Neural progenitor cell (in vitro differentiated cells): Measurements from ENCODE around the gene GRPR. TPM values are rescaled to one million over a fixed set of nuclear protein-coding genes. Genes with fewer than 3 reads are reported as not detected.

Source experiments
- DNase-seq: peaks from one replicate; pipeline ENCODE4 v3.0.0-alpha.2; 2016; ENCODE audit warnings: low spot score
- H2AFZ ChIP-seq: fragments of 200-600 bp; sonication (generic); replicated peaks from 2 replicates; pipeline ENCODE4 v1.6.1; 2016; ENCODE audit warnings: antibody characterized with exemption
- H3F3A ChIP-seq: fragments of 200-600 bp; sonication (generic); 2 replicates; pipeline ENCODE4 v1.6.1; 2016; ENCODE audit warnings: antibody characterized with exemption, low read depth
- H3K27ac ChIP-seq: fragments of 200-600 bp; sonication (generic); 2 replicates; pipeline ENCODE4 v1.5.1; 2016; ENCODE audit warnings: mild to moderate bottlenecking
- H3K27me3 ChIP-seq: fragments of 200-600 bp; sonication (generic); 2 replicates; pipeline ENCODE4 v1.6.1; 2016; ENCODE audit warnings: mild to moderate bottlenecking, moderate library complexity
- H3K36me3 ChIP-seq: fragments of 200-600 bp; sonication (generic); 2 replicates; pipeline ENCODE4 v1.5.1; 2016
- H3K4me1 ChIP-seq: fragments of 200-600 bp; sonication (generic); 2 replicates; pipeline ENCODE4 v1.6.1; 2016; ENCODE audit warnings: mixed run types
- H3K4me2 ChIP-seq: fragments of 200-600 bp; sonication (generic); 2 replicates; pipeline ENCODE4 v1.6.1; 2016
- H3K4me3 ChIP-seq: fragments of 200-600 bp; sonication (generic); 2 replicates; pipeline ENCODE4 v1.5.1; 2016
- H3K79me2 ChIP-seq: fragments of 200-600 bp; sonication (generic); 2 replicates; pipeline ENCODE4 v1.6.1; 2016; ENCODE audit warnings: low read depth
- H3K9ac ChIP-seq: fragments of 200-600 bp; sonication (generic); 2 replicates; pipeline ENCODE4 v1.6.1; 2016
- H3K9me3 ChIP-seq: fragments of 200-600 bp; sonication (generic); 2 replicates; pipeline ENCODE4 v1.5.1; 2016; ENCODE audit warnings: low read depth
- H4K20me1 ChIP-seq: fragments of 200-600 bp; sonication (generic); 2 replicates; pipeline ENCODE4 v1.6.1; 2016; ENCODE audit warnings: low read depth
- H3K27ac Mint-ChIP-seq: 3 replicates; pipeline ENCODE4 v1.8.0; 2021; ENCODE audit warnings: mixed read lengths
- H3K27me3 Mint-ChIP-seq: 2 replicates; pipeline ENCODE4 v1.8.0; 2022; ENCODE audit warnings: low read depth, mild to moderate bottlenecking, inconsistent platforms, moderate library complexity, mixed read lengths; ENCODE audit not compliant: insufficient read depth
- H3K36me3 Mint-ChIP-seq: 3 replicates; pipeline ENCODE4 v1.8.0; 2021; ENCODE audit warnings: mixed read lengths
- H3K4me1 Mint-ChIP-seq: 3 replicates; pipeline ENCODE4 v1.8.0; 2021; ENCODE audit warnings: mixed read lengths
- H3K4me3 Mint-ChIP-seq: 3 replicates; pipeline ENCODE4 v1.8.0; 2021; ENCODE audit warnings: mild to moderate bottlenecking, moderate library complexity, mixed read lengths
- H3K9me3 Mint-ChIP-seq: 3 replicates; pipeline ENCODE4 v1.8.0; 2020; ENCODE audit warnings: mixed read lengths
- CTCF ChIP-seq: fragments of 200-600 bp; sonication (generic); IDR thresholded peaks from 2 replicates; pipeline ENCODE4 v1.5.1; 2017; ENCODE audit warnings: antibody characterized with exemption, mild to moderate bottlenecking
- EZH2 ChIP-seq: fragments of 200-600 bp; sonication (generic); IDR thresholded peaks from 2 replicates; pipeline ENCODE4 v1.6.1; 2017; ENCODE audit warnings: antibody characterized with exemption, mild to moderate bottlenecking, moderate library complexity
- EZH2phosphoT487 ChIP-seq: fragments of 200-600 bp; sonication (generic); IDR thresholded peaks from 2 replicates; pipeline ENCODE4 v1.6.1; 2017; ENCODE audit warnings: antibody characterized with exemption
- total RNA-seq: library from RNA; depleted of rRNA; stranded (reverse); fragments of >200 nt; gene quantifications from 2 replicates; pipeline ENCODE4 v1.2.3, GENCODE V29; 2015; ENCODE audit warnings: low replicate concordance

Gene GRPR
- total RNA-seq, 1 donor from 2014 or later = 2.8 TPM

GRCh38 chrX:16185725-16186136 lies 62.4 kb downstream of the GRPR start:
- Histone ChIP-seq H3K9ac (no peak overlapping the region), H3K36me3 (no peaks in the 10 kb centered on the region), H3F3A (peaks cover 7% of the 10 kb centered on the region), H4K20me1 (no peaks in the 10 kb centered on the region), H3K4me3 (no peak overlapping the region), H3K9me3 (no peaks in the 10 kb centered on the region), H3K27ac (no peak overlapping the region), H3K4me2 (no peak overlapping the region), H3K4me1 (peaks cover 14% of the 10 kb centered on the region), H2AFZ (no peak overlapping the region), H3K79me2 (peaks cover 3% of the 10 kb centered on the region), H3K27me3 (no peaks in the 10 kb centered on the region)
- Mint-ChIP-seq H3K4me3 (no peak overlapping the region), H3K9me3 (no peaks in the 10 kb centered on the region), H3K4me1 (no peaks in the 10 kb centered on the region), H3K27ac (no peak overlapping the region), H3K36me3 (no peaks in the 10 kb centered on the region), H3K27me3 (peaks cover 4% of the 10 kb centered on the region)
- no peak for DNase-seq
- TF ChIP-seq EZH2 = no peak
- no peak for TF ChIP-seq EZH2phosphoT487
- no peak for TF ChIP-seq CTCF

- no peaks in the 10 kb centered on the region for H3K27me3 ChIP-seq
Measured at GRCh38 chrX:16186380-16187007, 63.1 kb downstream of the GRPR start.

GRCh38 chrX:16187024-16187760 lies 63.8 kb downstream of the GRPR start:
- H3K4me2 ChIP-seq = no peak overlapping the region
- H3K4me1 Mint-ChIP-seq = no peaks in the 10 kb centered on the region

More at GRCh38 chrX:16186380-16187007, 63.1 kb downstream of the GRPR start:
- H3K9me3 ChIP-seq = no peaks in the 10 kb centered on the region
- H2AFZ ChIP-seq = no peak overlapping the region
- no peak overlapping the region for H3K9ac ChIP-seq
- H3F3A ChIP-seq = peaks cover 7% of the 10 kb centered on the region
- Mint-ChIP-seq H3K4me3 (no peak overlapping the region), H3K27me3 (peaks cover 4% of the 10 kb centered on the region), H3K36me3 (no peaks in the 10 kb centered on the region), H3K9me3 (no peaks in the 10 kb centered on the region), H3K27ac (no peak overlapping the region), H3K4me1 (no peaks in the 10 kb centered on the region)
- no peak overlapping the region for H3K27ac ChIP-seq
- no peak for TF ChIP-seq EZH2
- TF ChIP-seq EZH2phosphoT487 = no peak
- TF ChIP-seq CTCF = no peak
- no peaks in the 10 kb centered on the region for H3K36me3 ChIP-seq
- peaks cover 14% of the 10 kb centered on the region for H3K4me1 ChIP-seq
- no peaks in the 10 kb centered on the region for H4K20me1 ChIP-seq
- DNase-seq = no peak
- no peak overlapping the region for H3K4me3 ChIP-seq
- H3K79me2 ChIP-seq = peaks cover 3% of the 10 kb centered on the region
- H3K4me2 ChIP-seq = no peak overlapping the region

GRCh38 chrX:16188687-16189086 lies 65.3 kb downstream of the GRPR start:
- Histone ChIP-seq H3K79me2 (peaks cover 3% of the 10 kb centered on the region), H3K27ac (no peak overlapping the region), H3K4me2 (no peak overlapping the region), H3F3A (peaks cover 7% of the 10 kb centered on the region), H3K36me3 (no peaks in the 10 kb centered on the region), H4K20me1 (no peaks in the 10 kb centered on the region), H2AFZ (no peak overlapping the region), H3K4me3 (no peak overlapping the region), H3K4me1 (peaks cover 21% of the 10 kb centered on the region), H3K9me3 (no peaks in the 10 kb centered on the region), H3K9ac (no peak overlapping the region), H3K27me3 (no peaks in the 10 kb centered on the region)
- Mint-ChIP-seq H3K4me1 (no peaks in the 10 kb centered on the region), H3K36me3 (no peaks in the 10 kb centered on the region), H3K4me3 (no peak overlapping the region), H3K9me3 (no peaks in the 10 kb centered on the region), H3K27me3 (no peaks in the 10 kb centered on the region), H3K27ac (no peak overlapping the region)
- no peak for TF ChIP-seq EZH2
- TF ChIP-seq CTCF = no peak
- no peak for TF ChIP-seq EZH2phosphoT487
- DNase-seq = no peak

More at GRCh38 chrX:16187024-16187760, 63.8 kb downstream of the GRPR start:
- H3K9me3 Mint-ChIP-seq = no peaks in the 10 kb centered on the region
- no peak overlapping the region for H3K27ac Mint-ChIP-seq
- peaks cover 4% of the 10 kb centered on the region for H3K27me3 Mint-ChIP-seq
- Histone ChIP-seq H4K20me1 (no peaks in the 10 kb centered on the region), H3K9me3 (no peaks in the 10 kb centered on the region), H3F3A (peaks cover 7% of the 10 kb centered on the region), H3K27ac (no peak overlapping the region), H3K36me3 (no peaks in the 10 kb centered on the region), H3K79me2 (peaks cover 3% of the 10 kb centered on the region), H3K27me3 (no peaks in the 10 kb centered on the region), H2AFZ (peak overlapping the region; percentile 47), H3K9ac (no peak overlapping the region), H3K4me3 (no peak overlapping the region), H3K4me1 (peaks cover 21% of the 10 kb centered on the region)
- DNase-seq = no peak
- no peak for TF ChIP-seq EZH2
- H3K4me3 Mint-ChIP-seq = no peak overlapping the region
- no peaks in the 10 kb centered on the region for H3K36me3 Mint-ChIP-seq
